CD4-positive, alpha-beta memory T cell (primary cell): ENCODE measurements around the gene SEPTIN11. TPM values are rescaled to one million over a fixed set of nuclear protein-coding genes. Genes with fewer than 3 reads are reported as not detected.

Experiments
- CTCF ChIA-PET: fragments of 350-600 bp; sonication (Branson Sonifier 250); formaldehyde crosslinking; loops from one replicate; lab custom pipeline; 2021; ENCODE audit warnings: inconsistent platforms; ENCODE audit not compliant: partially characterized antibody; lab: Charles Lee
- POLR2A ChIA-PET: fragments of 350-600 bp; sonication (Branson Sonifier 250); formaldehyde crosslinking; loops from one replicate; lab custom pipeline; 2021; ENCODE audit not compliant: partially characterized antibody; lab: Charles Lee
- DNase-seq, 5 donors: peaks; one replicate each; pipeline versions ENCODE4 v3.0.0 to v3.0.0-alpha.2; 2020 to 2022; ENCODE audit warnings: mixed read lengths in 1 of 5
- H3K27ac ChIP-seq: one replicate; pipeline ENCODE4 v1.7.0; 2013; ENCODE audit warnings: low read depth, low read length
- H3K27me3 ChIP-seq: 2 replicates; pipeline ENCODE4 v1.7.0; 2013; ENCODE audit warnings: mild to moderate bottlenecking, low read length, moderate library complexity; ENCODE audit not compliant: insufficient read depth
- H3K36me3 ChIP-seq: 2 replicates; pipeline ENCODE4 v1.7.0; 2013; ENCODE audit warnings: mild to moderate bottlenecking, low read length, moderate library complexity; ENCODE audit not compliant: insufficient read depth
- H3K4me1 ChIP-seq: 2 replicates; pipeline ENCODE4 v1.7.0; 2013; ENCODE audit warnings: mild to moderate bottlenecking, low read length, moderate library complexity; ENCODE audit not compliant: insufficient read depth
- H3K4me3 ChIP-seq, 2 donors: one replicate each; pipeline ENCODE4 v1.7.0; 2013; ENCODE audit warnings: low read length in 2 of 2, mild to moderate bottlenecking in 1 of 2
- H3K9me3 ChIP-seq, 2 donors: one replicate each; pipeline ENCODE4 v1.7.0; 2013; ENCODE audit warnings: low read length in 2 of 2, control low read depth in 1 of 2; ENCODE audit not compliant: control insufficient read depth in 1 of 2
- H3K27ac Mint-ChIP-seq, 7 donors: one replicate each; pipeline ENCODE4 v1.8.0; 2020 to 2021; ENCODE audit warnings: mixed read lengths in 7 of 7, mild to moderate bottlenecking in 6 of 7, inconsistent platforms in 3 of 7, moderate library complexity in 3 of 7
- H3K27me3 Mint-ChIP-seq, 2 donors: one replicate each; pipeline ENCODE4 v1.8.0; 2020 to 2021; ENCODE audit warnings: mixed read lengths in 2 of 2
- H3K36me3 Mint-ChIP-seq, 2 donors: one replicate each; pipeline ENCODE4 v1.8.0; 2020 to 2021; ENCODE audit warnings: mixed read lengths in 2 of 2, inconsistent platforms in 1 of 2, mild to moderate bottlenecking in 1 of 2
- H3K4me1 Mint-ChIP-seq, 4 donors: one replicate each; pipeline ENCODE4 v1.8.0; 2020 to 2021; ENCODE audit warnings: mixed read lengths in 4 of 4, mild to moderate bottlenecking in 1 of 4
- H3K4me3 Mint-ChIP-seq, 8 donors: one replicate each; pipeline ENCODE4 v1.8.0; 2020 to 2021; ENCODE audit warnings: mixed read lengths in 8 of 8, mild to moderate bottlenecking in 7 of 8, moderate library complexity in 6 of 8, inconsistent platforms in 3 of 8
- H3K9me3 Mint-ChIP-seq, 8 donors: one replicate each; pipeline ENCODE4 v1.8.0; 2020 to 2021; ENCODE audit warnings: mixed read lengths in 8 of 8, mild to moderate bottlenecking in 5 of 8, inconsistent platforms in 3 of 8, moderate library complexity in 1 of 8
- intact Hi-C: fragments of 100-400 bp; cut with micrococcal nuclease; formaldehyde crosslinking; loops from one replicate; pipeline ENCODE4 v1.15.1; 2023
- polyA plus RNA-seq, 2 donors: library from polyadenylated mRNA; unstranded; fragments of 300-500 nt; fragmentation: Illumina TruSeq; gene quantifications; one replicate each; pipeline ENCODE4 v1.2.3, GENCODE V29; 2021
- total RNA-seq, 2 experiments: library from RNA; stranded (reverse); gene quantifications; one replicate each; pipeline ENCODE4 v1.2.3, GENCODE V29; 2021

The SEPTIN11 gene
- total RNA-seq (10 to 100 TPM; 25.2 to 30.2 TPM), polyA plus RNA-seq (10 to 100 TPM; 21.9 to 31.3 TPM)

DNA sequence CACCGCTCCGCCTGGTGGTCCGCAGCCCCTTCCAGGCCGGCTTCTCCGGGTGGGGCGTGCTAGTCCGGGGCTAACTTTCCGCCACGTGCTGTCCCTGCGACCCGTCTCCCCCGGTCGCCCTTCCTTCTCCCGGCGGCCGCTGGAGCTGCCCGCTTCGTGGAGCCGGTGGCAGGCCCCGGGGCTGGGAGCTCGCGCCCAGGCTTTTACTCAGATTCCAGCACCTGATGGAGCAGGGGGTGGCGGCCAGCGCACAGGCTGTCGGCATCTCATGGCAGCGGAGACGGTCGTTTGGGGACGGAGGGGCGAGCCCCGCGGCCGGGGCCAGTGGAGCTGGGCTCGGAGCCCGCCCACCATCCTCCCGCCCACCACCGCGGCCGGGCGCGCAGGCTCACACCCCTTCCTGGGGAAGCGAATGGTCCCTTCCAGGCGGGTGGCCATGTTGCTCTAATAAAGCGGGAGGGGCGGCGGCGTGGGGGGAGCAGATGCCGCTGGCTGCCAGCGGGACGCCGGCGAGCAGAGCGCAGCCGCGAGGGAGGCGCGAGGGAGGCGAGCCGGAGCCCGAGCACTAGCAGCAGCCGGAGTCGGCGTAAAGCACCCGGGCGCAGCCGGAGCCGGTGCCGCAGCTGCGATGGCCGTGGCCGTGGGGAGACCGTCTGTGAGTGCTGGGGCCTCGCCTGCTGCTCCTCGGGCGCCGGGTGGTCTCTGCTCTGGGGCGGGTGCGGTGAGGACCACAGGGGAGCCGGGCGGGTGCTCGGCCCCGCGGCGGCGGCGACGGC, at the start of gene SEPTIN11:
Gene SEPTIN11, plus strand, starts transcription at position 477 of the 776 bp plus-strand sequence. Its CDS starts 152 bp downstream, at position 629.
- H3K27me3 Mint-ChIP-seq, result no peaks in the 10 kb centered on the region
- intact Hi-C loops, result loop anchor here (1.0 to 5.0 kb wide), 8 partner anchors 35 to 207 kb away; partner anchors contain the start of gene SOWAHB
- POLR2A ChIA-PET, result interaction anchor here (0.7 to 6.4 kb wide), 9 partner anchors 37 to 121 kb away, joined by 3 to 36 read pairs (median 6); partner anchors contain the start of gene SOWAHB

DNA sequence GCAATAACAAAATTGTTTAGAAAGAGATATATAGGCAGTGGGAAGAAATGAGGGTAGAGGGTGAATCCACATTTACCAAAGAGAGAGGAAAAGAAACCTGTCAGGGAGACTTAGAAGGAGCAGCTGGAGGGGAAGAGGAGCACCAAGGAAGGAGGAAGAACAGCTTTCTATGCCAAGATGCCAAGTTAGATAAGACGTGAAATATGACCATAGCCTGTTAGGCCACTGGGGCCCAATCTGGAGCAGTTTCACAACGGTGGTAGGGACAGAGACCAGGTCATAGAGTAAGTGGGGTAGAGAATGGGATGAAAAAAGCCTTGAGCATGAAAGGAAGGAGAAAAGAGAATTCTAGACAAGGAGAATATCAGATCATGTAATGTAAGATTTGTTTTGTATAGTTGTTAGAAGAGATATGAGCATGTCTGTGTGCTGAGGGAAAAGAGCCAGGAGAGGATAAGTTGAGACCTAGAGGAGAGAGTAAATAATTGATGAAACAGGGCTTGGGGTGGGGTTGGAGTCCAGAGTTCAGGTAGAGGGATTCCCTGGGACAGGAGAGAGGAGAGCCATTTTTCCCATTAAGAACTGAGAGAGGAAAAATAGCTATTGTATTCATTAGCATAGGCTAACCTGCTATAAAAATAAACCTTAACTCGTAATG, 47.2 kb upstream of the SEPTIN11 start:
- ChIA-PET POLR2A (no interaction called here), CTCF (no interaction called here)

More for the DNA sequence above, at the start of gene SEPTIN11:
- Histone ChIP-seq H3K9me3 (no peaks in the 10 kb centered on the region), H3K36me3 (no peaks in the 10 kb centered on the region), H3K4me1 (peaks cover 23% of the 10 kb centered on the region), H3K27me3 (no peaks in the 10 kb centered on the region), H3K4me3 (peak within 1 kb of the TSS; percentile 83 to 86), H3K27ac (peak within 1 kb of the TSS; percentile 59)
- CTCF ChIA-PET, result interaction anchor here (0.9 to 1.6 kb wide), 2 partner anchors 11 to 59 kb away, joined by 3 read pairs; no protein-coding TSS in a partner anchor
- DNase-seq, result peak; percentile 83 to 90 (median 85)
- Mint-ChIP-seq H3K4me1 (peaks cover 8 to 41% (median 23%) of the 10 kb centered on the region in 4 donors), H3K27ac (peak within 1 kb of the TSS; percentile 79 to 94 (median 91)), H3K4me3 (peak within 1 kb of the TSS; percentile 90 to 94 (median 93)), H3K36me3 (peaks cover 0 to 5% of the 10 kb centered on the region in 2 donors), H3K9me3 (no peaks in the 10 kb centered on the region)

DNA sequence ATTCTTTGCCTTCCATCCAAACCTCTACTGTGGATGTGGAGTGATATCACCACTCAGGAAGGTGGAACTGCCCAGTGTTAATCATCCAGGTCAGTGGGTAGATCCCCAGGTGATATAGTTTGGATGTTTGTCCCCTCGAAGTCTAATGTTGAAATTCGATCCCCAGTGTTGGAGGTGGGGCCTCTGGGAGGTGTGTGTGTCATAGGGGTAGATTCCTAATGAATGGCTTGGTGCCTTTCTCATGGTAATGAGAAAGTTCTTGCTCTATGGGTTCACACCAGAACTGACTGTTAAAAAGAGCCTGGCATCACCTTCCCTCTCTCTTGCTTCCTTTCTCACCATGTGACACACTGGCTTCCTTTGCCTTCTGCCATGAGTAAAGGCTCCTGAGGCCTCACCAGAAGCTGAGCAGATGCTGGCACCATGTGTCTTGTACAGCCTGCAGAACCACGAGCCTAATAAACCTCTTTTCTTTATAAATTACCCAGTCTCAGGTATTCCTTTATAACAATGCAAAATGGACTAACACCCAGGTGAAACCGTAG, 44.8 kb upstream of the SEPTIN11 start:
- H3K4me3 Mint-ChIP-seq, result no peak overlapping the region
- no peak for DNase-seq
- ChIA-PET POLR2A (no interaction called here), CTCF (no interaction called here)
- no peaks in the 10 kb centered on the region for H3K36me3 Mint-ChIP-seq
- Histone ChIP-seq H3K4me1 (no peaks in the 10 kb centered on the region), H3K9me3 (no peaks in the 10 kb centered on the region), H3K36me3 (no peaks in the 10 kb centered on the region), H3K4me3 (no peak overlapping the region), H3K27ac (no peak overlapping the region), H3K27me3 (peaks cover 11% of the 10 kb centered on the region)
- peaks cover 0 to 3% (median 0%) of the 10 kb centered on the region in 8 donors for H3K9me3 Mint-ChIP-seq
- no peak overlapping the region for H3K27ac Mint-ChIP-seq
- intact Hi-C loops, result no loop called here
- peaks cover 8 to 9% of the 10 kb centered on the region in 2 donors for H3K27me3 Mint-ChIP-seq
- no peaks in the 10 kb centered on the region for H3K4me1 Mint-ChIP-seq

More for the DNA sequence above, 47.2 kb upstream of the SEPTIN11 start:
- intact Hi-C loops, result no loop called here
- Mint-ChIP-seq H3K4me1 (peaks cover 8 to 14% (median 10%) of the 10 kb centered on the region in 4 donors), H3K9me3 (peaks cover 0 to 3% (median 0%) of the 10 kb centered on the region in 8 donors), H3K4me3 (no peak overlapping the region), H3K27me3 (peaks cover 20 to 21% of the 10 kb centered on the region in 2 donors), H3K27ac (no peak overlapping the region), H3K36me3 (no peaks in the 10 kb centered on the region)
- Histone ChIP-seq H3K4me1 (peaks cover 4% of the 10 kb centered on the region), H3K4me3 (no peak overlapping the region), H3K27ac (no peak overlapping the region), H3K27me3 (peaks cover 17% of the 10 kb centered on the region), H3K36me3 (no peaks in the 10 kb centered on the region), H3K9me3 (no peaks in the 10 kb centered on the region)
- no peak for DNase-seq

DNA sequence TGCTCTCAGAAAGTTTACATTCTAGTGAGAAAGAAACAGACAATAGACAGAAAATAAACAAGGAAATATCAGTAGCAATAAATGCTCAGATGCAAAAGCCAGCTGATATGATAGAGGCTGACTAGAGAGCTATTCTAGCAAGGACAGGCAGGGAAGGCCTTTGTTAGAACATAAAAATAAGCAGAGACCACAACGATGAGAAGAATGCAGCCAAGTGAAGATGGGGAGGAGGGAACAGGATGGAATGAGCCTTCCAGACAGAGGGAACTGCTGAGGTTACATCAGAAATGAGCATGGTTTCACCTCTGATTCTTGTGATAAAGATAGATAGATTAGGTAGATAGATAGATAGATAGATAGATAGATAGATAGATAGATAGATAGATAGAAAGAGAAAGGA, 44.0 kb upstream of the SEPTIN11 start:
- peaks cover 0 to 3% (median 0%) of the 10 kb centered on the region in 8 donors for H3K9me3 Mint-ChIP-seq
- H3K4me3 Mint-ChIP-seq, result peak overlapping the region in 1 of 8 donors; percentile 53
- H3K27me3 Mint-ChIP-seq, result peaks cover 1 to 9% of the 10 kb centered on the region in 2 donors
- ChIA-PET CTCF (no interaction called here), POLR2A (no interaction called here)
- intact Hi-C loops, result no loop called here
- Histone ChIP-seq H3K4me3 (no peak overlapping the region), H3K27me3 (peaks cover 6% of the 10 kb centered on the region), H3K27ac (no peak overlapping the region), H3K4me1 (no peaks in the 10 kb centered on the region), H3K9me3 (no peaks in the 10 kb centered on the region), H3K36me3 (no peaks in the 10 kb centered on the region)
- no peak overlapping the region for H3K27ac Mint-ChIP-seq
- DNase-seq, result no peak
- no peaks in the 10 kb centered on the region for H3K4me1 Mint-ChIP-seq
- H3K36me3 Mint-ChIP-seq, result no peaks in the 10 kb centered on the region

DNA sequence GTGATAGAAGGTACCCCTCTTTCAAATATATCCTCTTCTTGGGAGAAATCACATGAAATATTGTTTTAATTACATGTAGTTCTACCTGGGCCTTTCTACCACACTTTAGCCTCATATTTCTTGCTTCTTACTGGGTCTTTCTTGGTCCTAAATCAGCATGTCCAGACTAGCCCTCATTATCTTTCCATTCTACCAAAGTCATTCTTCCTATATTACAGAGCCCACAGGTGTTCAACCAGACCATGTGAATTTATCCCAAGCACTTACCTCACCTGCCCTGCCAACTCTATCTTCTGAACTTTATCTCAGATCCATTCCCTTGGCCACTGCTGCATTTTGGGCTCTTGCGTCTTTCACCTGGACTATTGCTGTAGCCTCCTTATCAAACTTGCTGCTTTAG, 39.8 kb upstream of the SEPTIN11 start:
- ChIA-PET CTCF (no interaction called here), POLR2A (no interaction called here)
- Mint-ChIP-seq H3K4me1 (no peaks in the 10 kb centered on the region), H3K9me3 (peaks cover 0 to 3% (median under 1%) of the 10 kb centered on the region in 8 donors), H3K27ac (no peak overlapping the region), H3K4me3 (no peak overlapping the region), H3K36me3 (no peaks in the 10 kb centered on the region), H3K27me3 (peaks cover 9% of the 10 kb centered on the region in 2 donors)
- intact Hi-C loops, result no loop called here
- Histone ChIP-seq H3K4me3 (no peak overlapping the region), H3K9me3 (no peaks in the 10 kb centered on the region), H3K36me3 (no peaks in the 10 kb centered on the region), H3K27ac (no peak overlapping the region), H3K4me1 (no peaks in the 10 kb centered on the region), H3K27me3 (peaks cover 3% of the 10 kb centered on the region)
- no peak for DNase-seq

DNA sequence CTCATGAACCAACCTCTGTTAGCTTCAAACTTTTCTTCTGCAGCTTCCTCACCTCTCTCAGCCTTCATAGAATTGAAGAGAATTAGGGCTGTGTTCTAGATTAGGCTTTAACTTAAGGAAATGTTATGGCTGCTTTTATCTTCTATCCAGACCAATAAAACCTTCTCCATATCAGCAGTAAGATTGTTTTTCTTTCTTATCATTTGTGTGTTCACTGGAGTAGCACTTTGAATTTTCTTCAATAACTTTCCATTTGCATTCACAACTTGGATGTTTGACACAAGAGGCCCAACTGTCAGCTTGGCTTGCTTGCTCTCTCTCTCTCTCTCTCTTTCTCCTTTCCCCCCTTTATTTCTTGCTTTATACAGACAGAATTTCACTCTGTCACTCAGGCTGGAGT, 28.8 kb upstream of the SEPTIN11 start:
- intact Hi-C loops, result no loop called here
- Mint-ChIP-seq H3K4me3 (no peak overlapping the region), H3K36me3 (no peaks in the 10 kb centered on the region), H3K9me3 (no peaks in the 10 kb centered on the region), H3K27me3 (peaks cover 0 to 1% of the 10 kb centered on the region in 2 donors), H3K4me1 (peaks cover 0 to 5% (median 0%) of the 10 kb centered on the region in 4 donors), H3K27ac (no peak overlapping the region)
- H3K4me3 ChIP-seq, result no peak overlapping the region
- no peaks in the 10 kb centered on the region for H3K36me3 ChIP-seq
- no peak overlapping the region for H3K27ac ChIP-seq
- ChIA-PET CTCF (interaction anchor here (0.7 kb wide), 1 partner anchor 124 kb away, joined by 3 read pairs; no protein-coding TSS in a partner anchor), POLR2A (no interaction called here)
- no peaks in the 10 kb centered on the region for H3K27me3 ChIP-seq
- H3K9me3 ChIP-seq, result no peaks in the 10 kb centered on the region
- H3K4me1 ChIP-seq, result no peaks in the 10 kb centered on the region
- DNase-seq, result no peak
